Adrenal gland (tissue), 19 donors: ENCODE data around the gene SSTR4. TPM values are rescaled to one million over a fixed set of nuclear protein-coding genes. Genes with fewer than 3 reads are reported as not detected.
"Not testable (repeated sequence)": the region's sequence is repeated elsewhere in the genome, so short reads cannot be mapped to it uniquely, and the experiment has no call there.

Source experiments
- DNase-seq, 7 donors: peaks; one replicate each; pipeline ENCODE4 v3.0.0-alpha.2; 2019 to 2020
- H3K27ac ChIP-seq, 5 donors: fragments of 200-600 bp; sonication (generic) in 4 of 5; 1 replicate in 3 of 5; 2 replicates in 2 of 5; pipeline versions ENCODE4 v1.5.1 to v1.8.0; 2016 to 2020; ENCODE audit warnings: mild to moderate bottlenecking in 1 of 5
- H3K27me3 ChIP-seq: fragments of 200-600 bp; 2 replicates; pipeline ENCODE4 v1.8.0; 2021
- H3K36me3 ChIP-seq, 2 donors: fragments of 200-600 bp; replicated peaks in 1 of 2; 1 replicate in 1 of 2; 2 replicates in 1 of 2; pipeline versions ENCODE4 v1.5.1 to v1.8.0; 2018 to 2022
- H3K4me1 ChIP-seq, 2 donors: fragments of 200-600 bp; replicated peaks in 1 of 2; 1 replicate in 1 of 2; 2 replicates in 1 of 2; pipeline versions ENCODE4 v1.5.1 to v1.8.0; 2018 to 2021
- H3K4me3 ChIP-seq, 4 donors: fragments of 200-600 bp; sonication (generic) in 3 of 4; one replicate each; pipeline ENCODE4 v1.5.1; 2016 to 2018
- H3K9me3 ChIP-seq, 3 donors: fragments of 200-600 bp; sonication (generic) in 1 of 3; replicated peaks in 1 of 3; 1 replicate in 2 of 3; 2 replicates in 1 of 3; pipeline versions ENCODE4 v1.5.1 to v1.8.0; 2016 to 2021
- CTCF ChIP-seq, 6 experiments: fragments of 450-650 bp in 4 of 6; fragments of 200-600 bp in 2 of 6; sonication (generic) in 1 of 6; IDR thresholded peaks; 1 replicate in 5 of 6; 2 replicates in 1 of 6; pipeline versions ENCODE4 v1.5.1 to v1.8.0; 2016 to 2021; ENCODE audit warnings: antibody characterized with exemption in 6 of 6, mild to moderate bottlenecking in 2 of 6, moderate library complexity in 1 of 6
- POLR2A ChIP-seq, 2 donors: fragments of 450-650 bp; IDR thresholded peaks; one replicate each; pipeline ENCODE4 v1.6.1; 2017; ENCODE audit warnings: antibody characterized with exemption in 2 of 2, mild to moderate bottlenecking in 2 of 2, moderate library complexity in 1 of 2
- WGBS, 4 donors: extraction: QIAGEN DNeasy Blood & Tissue Kit in 2 of 4; methylation state at CpG; one replicate each; pipeline versions ENCODE4 v1.1.5 to v1.1.7; 2013 to 2017; 5-methylcytosine and 5-hydroxymethylcytosine counted together
- intact Hi-C, 2 donors: fragments of 100-400 bp; cut with DNase I; formaldehyde crosslinking; loops; one replicate each; pipeline versions ENCODE4 v1.14.1 to v1.15.0; 2022 to 2023
- long read RNA-seq, 10 donors: library from polyadenylated mRNA in 3 of 10; unstranded in 2 of 10; stranded (forward) in 1 of 10; transcript quantifications; one replicate each; pipeline ENCODE4 v2.0.0 and lab custom pipeline, GENCODE V29; 2021 to 2026
- polyA plus RNA-seq, 3 donors: library from polyadenylated mRNA; stranded (reverse); fragments of 200-250 nt in 2 of 3; fragments of 350-450 nt in 1 of 3; fragmentation: Illumina TruSeq in 1 of 3; extraction: RNeasy Lipid Tissue Mini Kit (QIAGEN cat#74804) in 1 of 3; gene quantifications; one replicate each; pipeline ENCODE4 v1.2.3, GENCODE V29; 2013 to 2014
- total RNA-seq, 9 donors: library from RNA; depleted of rRNA in 4 of 9; stranded (reverse); fragments of >200 nt in 4 of 9; fragments of 120-200 nt in 1 of 9; fragmentation: NEBNext Ultra II Directional in 1 of 9; extraction: Animal tissue kit (Norgen Biotek cat#: 25700) in 1 of 9; gene quantifications; one replicate each; pipeline versions ENCODE4 v1.1.0 to v1.2.4, GENCODE V29; 2013 to 2023
- donor health status: healthy with polysubstance abuse.
- donor health status: Bipolar disorder and iron deficiency.
- donor health status: DM: yes; HTN: yes; CAD: no.
- donor health status: DM: no; HTN: no; CAD: no.
- donor health status: DM: no; HTN: no; CAD: no.
- donor health status: DM: yes; HTN: yes; CAD: no.

Gene SSTR4
- total RNA-seq (not detected), polyA plus RNA-seq (not detected)
- long read RNA-seq, donor 1 = 0 reads
- long read RNA-seq, donor 2 = 0 reads
- long read RNA-seq, donor 3 = 0 reads
- long read RNA-seq, donor 4 = 0 reads
- long read RNA-seq, donor 5 = 0 reads
- long read RNA-seq, donor 6 = 0 reads
- long read RNA-seq, donor 7 = 0 reads
- long read RNA-seq, donor 8 = 0 reads
- long read RNA-seq, donor 9 = 0 reads
- long read RNA-seq, donor 10 = 0 reads

- DNase-seq = no peak
- TF ChIP-seq POLR2A (IDR thresholded peaks at IDR 0.05) = no peak
- no peak for TF ChIP-seq CTCF (IDR thresholded peaks at IDR 0.05)
- 19 to 44% (median 29%) methylated on average over 27 to 83 of the region's 83 CpGs for WGBS, 4 donors
- H3K36me3 ChIP-seq = no peaks in the 10 kb centered on the region
- intact Hi-C loops = no loop called here
- H3K27me3 ChIP-seq = peaks cover 43% of the 10 kb centered on the region
- no peak within 1 kb of the TSS for H3K27ac ChIP-seq
- H3K4me3 ChIP-seq = peak within 1 kb of the TSS in 1 of 4 donors; percentile 28
- no peaks in the 10 kb centered on the region for H3K9me3 ChIP-seq
- H3K4me1 ChIP-seq = peaks cover 0 to 6% of the 10 kb centered on the region in 2 donors
These were observed at the start of gene SSTR4 for GRCh38 chr20:23034721-23035671. Gene SSTR4 (plus strand): TSS chr20:23035312. CDS start chr20:23035484, 172 bp downstream.

GRCh38 chr20:22986601-22987000 lies 48.5 kb upstream of the SSTR4 start:
- no peak for TF ChIP-seq CTCF (IDR thresholded peaks at IDR 0.05)
- TF ChIP-seq POLR2A (IDR thresholded peaks at IDR 0.05) = no peak
- no peak for DNase-seq
- Histone ChIP-seq H3K9me3 (no peaks in the 10 kb centered on the region), H3K27me3 (no peaks in the 10 kb centered on the region), H3K4me1 (no peaks in the 10 kb centered on the region), H3K4me3 (no peak overlapping the region), H3K27ac (no peak overlapping the region), H3K36me3 (no peaks in the 10 kb centered on the region)
- intact Hi-C loops = no loop called here
- 47 to 59% (median 53%) methylated on average over 1 of the region's 1 CpG for WGBS, 4 donors

GRCh38 chr20:22991424-22991823 lies 43.7 kb upstream of the SSTR4 start:
- intact Hi-C loops, H3K9me3 ChIP-seq, H3K27me3 ChIP-seq, H3K27ac ChIP-seq, H3K4me1 ChIP-seq, H3K36me3 ChIP-seq, DNase-seq, H3K4me3 ChIP-seq: not testable (repeated sequence)
- 74 to 87% (median 79%) methylated on average over 3 of the region's 3 CpGs for WGBS, 4 donors

- intact Hi-C loops = no loop called here
- H3K36me3 ChIP-seq = no peaks in the 10 kb centered on the region
- H3K4me1 ChIP-seq = no peaks in the 10 kb centered on the region
- DNase-seq = no peak
- no peaks in the 10 kb centered on the region for H3K9me3 ChIP-seq
- TF ChIP-seq CTCF (IDR thresholded peaks at IDR 0.05) (no peak), POLR2A (IDR thresholded peaks at IDR 0.05) (no peak)
- H3K27ac ChIP-seq = no peak overlapping the region
- H3K4me3 ChIP-seq = no peak overlapping the region
- WGBS, 4 donors = 73 to 92% (median 90%) methylated on average over 2 of the region's 2 CpGs
- H3K27me3 ChIP-seq = no peaks in the 10 kb centered on the region
These were observed 41.3 kb upstream of the SSTR4 start for GRCh38 chr20:22993823-22994222.
